ENCODE measurements around the gene GLYR1.

The GLYR1 gene

DNA sequence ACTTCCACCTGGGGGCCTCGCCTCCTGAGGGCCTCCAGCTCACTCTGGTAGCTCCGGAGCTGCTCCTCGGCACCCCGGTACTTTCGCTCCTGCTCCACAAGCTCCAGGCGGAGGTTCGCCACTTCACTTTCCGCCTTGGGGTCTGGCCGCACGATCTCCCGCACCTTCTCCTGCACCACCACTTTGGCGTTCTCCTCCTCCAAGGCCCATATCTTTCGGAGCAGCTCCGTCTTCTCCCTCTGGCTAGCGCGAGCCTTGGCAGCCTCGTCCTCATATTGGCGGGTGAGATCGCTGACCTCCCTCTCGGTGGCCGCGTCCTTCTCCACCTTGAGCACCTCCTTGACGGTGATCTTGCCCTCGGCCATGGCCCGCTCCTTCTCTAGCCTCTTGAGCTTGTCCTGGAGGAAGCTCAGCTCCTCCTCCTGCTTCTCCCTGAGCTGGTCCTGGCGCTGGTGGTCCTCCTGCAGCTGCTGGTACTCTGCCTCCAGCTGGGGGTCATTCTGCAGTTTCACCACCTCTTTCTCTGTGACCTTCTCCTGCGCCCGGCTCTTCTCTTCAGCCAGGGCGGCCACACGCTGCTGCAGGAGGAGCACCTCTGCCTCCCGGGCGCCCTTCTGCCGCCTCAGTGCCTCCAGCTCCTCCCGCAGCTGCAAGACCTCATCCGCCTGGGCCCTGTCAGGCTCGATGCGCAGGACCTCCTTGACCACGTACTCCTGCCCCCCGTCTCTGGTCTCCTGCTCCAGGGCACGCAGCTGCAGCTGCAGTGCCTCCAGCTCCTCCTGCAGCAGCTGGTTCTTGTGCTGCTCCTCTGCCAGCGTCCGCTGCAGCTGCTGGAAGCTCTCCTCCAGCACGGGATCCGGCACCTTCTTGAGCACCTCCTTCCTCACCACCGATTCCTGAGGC is 38.1 kb upstream of the GLYR1 start:
- no peak overlapping the region for H3K4me3 ChIP-seq (ENCODE audit: low read length)
- DNase-seq (ENCODE audit: low read depth), result no peak
- no peak for TF ChIP-seq CTCF (conservative IDR thresholded peaks at IDR 0.05; ENCODE audit: low read length)

DNA sequence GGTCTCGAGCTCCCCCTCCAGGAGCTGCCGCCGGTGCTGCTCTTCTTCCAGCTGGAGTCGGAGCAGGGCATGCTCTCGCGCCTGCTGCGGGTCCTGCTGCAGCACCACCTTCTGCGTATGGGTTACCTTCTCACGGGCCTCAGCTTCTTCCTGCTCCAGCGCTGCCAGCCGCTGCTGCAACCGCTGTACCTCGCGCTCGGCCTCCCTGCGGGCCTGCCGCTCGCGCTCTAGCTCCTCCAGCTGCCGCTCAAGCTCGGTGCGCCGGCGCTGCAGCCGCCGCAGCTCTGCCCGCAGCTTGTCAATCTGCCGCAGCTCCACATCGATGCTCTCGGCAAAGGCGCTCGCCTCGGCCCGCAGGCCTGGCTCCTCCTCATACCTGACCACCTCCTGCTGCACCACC is 37.1 kb upstream of the GLYR1 start:
- no peak for DNase-seq (ENCODE audit: low read depth)
- TF ChIP-seq CTCF (conservative IDR thresholded peaks at IDR 0.05; ENCODE audit: low read length), result no peak

GRCh38 chr16:4883501-4883900 is 36.4 kb upstream of the GLYR1 start:
- no peak for TF ChIP-seq CTCF (conservative IDR thresholded peaks at IDR 0.05; ENCODE audit: low read length)
- DNase-seq (ENCODE audit: low read depth), result no peak
- no peak overlapping the region for H3K4me3 ChIP-seq (ENCODE audit: low read length)

More for the DNA sequence above, 37.1 kb upstream of the GLYR1 start:
- H3K4me3 ChIP-seq (ENCODE audit: low read length), result no peak overlapping the region

DNA sequence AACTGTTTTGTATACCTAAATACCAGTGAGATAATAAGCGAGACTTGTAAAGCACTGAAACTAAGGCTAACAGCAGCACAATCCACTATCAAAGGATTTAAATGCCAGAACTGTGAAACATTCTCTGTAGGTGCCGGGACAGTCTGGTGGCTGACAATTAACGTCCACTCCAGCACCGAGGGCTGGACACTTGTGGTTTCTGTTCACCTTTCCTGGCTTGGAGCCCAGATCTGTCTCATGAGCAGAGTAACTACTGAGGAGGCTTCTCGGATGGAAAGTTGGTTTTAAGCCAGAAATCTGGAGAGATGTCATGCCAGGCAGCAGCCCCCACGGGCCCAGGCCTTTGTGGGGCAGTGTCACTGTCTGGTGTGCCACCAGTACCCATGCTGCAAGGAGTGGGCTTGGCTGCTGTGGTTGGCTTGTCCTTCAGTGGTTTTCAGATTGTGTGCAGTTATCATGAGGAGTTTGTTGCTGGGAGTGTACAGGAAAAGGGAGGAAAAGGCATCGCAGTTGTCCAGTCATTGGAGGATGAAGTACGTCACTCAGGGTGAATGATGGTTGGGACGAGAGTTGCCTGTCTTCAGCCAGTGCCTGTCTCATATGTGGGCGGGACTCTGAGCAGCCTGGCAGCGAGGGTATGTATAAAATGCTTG is 35.7 kb upstream of the GLYR1 start:
- peak; percentile 20 for DNase-seq (ENCODE audit: low read depth)

DNA sequence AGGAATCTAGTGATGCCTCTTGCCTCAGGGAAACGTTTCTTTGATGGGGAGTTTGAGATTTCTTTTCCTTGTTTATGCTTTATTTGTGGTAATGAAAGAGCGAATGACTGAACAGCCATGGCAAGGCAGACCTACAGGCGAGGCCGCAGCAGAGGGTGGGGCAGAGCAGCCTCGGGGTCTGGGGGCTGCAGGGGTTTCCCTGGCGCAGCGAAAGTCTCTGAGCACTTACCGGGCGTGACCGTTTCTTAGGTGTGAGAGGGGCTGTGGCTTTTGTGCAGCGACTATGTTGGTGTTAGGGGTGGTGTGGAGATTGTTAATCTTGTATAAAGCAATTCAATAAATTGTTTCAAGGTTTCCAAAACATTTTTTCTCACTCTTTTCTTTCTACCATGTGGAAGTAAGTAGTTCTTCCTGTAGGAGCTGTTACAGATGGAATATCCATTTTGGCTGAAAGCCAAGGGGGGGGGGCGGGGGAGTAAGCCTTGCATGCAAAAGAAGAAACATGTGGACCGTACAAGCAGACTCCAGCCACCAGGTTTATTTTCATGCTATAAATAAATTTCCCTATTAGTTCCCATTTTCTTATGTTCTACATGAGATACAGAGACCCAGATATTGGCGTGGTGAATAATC is 35.0 kb upstream of the GLYR1 start:
- no peak; the same call in 1 of the 2 replicates for TF ChIP-seq CTCF (conservative IDR thresholded peaks at IDR 0.05; ENCODE audit: low read length)
- peak; percentile 77 for DNase-seq (ENCODE audit: low read depth)
- no peak overlapping the region for H3K4me3 ChIP-seq (ENCODE audit: low read length)

More for the DNA sequence above, 35.7 kb upstream of the GLYR1 start:
- no peak for TF ChIP-seq CTCF (conservative IDR thresholded peaks at IDR 0.05; ENCODE audit: low read length)
- H3K4me3 ChIP-seq (ENCODE audit: low read length), result no peak overlapping the region

DNA sequence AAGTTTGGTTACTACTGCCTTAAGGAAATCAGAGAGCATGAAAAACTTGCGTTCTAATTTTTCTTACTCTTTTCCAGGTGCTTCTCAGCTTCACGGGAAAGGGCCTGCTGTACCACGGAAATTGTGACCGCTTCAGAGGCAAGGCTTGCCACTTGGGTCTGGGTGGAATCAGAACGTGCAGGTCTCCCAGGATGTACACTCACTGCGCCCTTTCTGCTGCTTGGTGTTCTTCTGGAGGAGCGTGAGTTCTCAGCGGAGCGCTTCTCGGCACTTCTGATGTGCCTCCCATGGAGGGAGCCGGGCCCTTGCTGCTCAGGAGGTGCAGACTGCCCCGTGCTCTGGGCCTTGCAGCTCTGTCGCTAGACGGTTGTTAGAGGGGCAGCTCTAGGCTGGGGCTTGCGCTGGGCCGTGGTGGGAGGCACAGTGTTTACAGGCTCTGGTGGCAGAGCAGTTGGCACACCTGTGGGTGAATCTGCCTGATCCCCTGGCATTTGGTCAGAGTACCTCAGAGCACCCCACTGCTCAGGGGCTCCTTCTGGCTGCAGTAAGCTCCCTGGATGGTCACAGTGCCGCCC is 33.0 kb upstream of the GLYR1 start:
- DNase-seq (ENCODE audit: low read depth), result no peak
- TF ChIP-seq CTCF (conservative IDR thresholded peaks at IDR 0.05; ENCODE audit: low read length), result no peak
- H3K4me3 ChIP-seq (ENCODE audit: low read length), result no peak overlapping the region

Data from AG10803 (cell line).